Thyroid gland (tissue), 4 donors: ENCODE data around the gene PLBD1.

Source experiments
- CTCF ChIP-seq, 6 experiments: fragments of 200-600 bp in 3 of 6; fragments of 450-650 bp in 3 of 6; sonication (generic) in 3 of 6; IDR thresholded peaks; one replicate each; pipeline ENCODE4 v1.5.1; 2016 to 2019; ENCODE audit warnings: antibody characterized with exemption in 6 of 6, mild to moderate bottlenecking in 2 of 6, inconsistent platforms in 1 of 6, moderate library complexity in 1 of 6
- POLR2A ChIP-seq, 2 donors: fragments of 450-650 bp; IDR thresholded peaks; one replicate each; pipeline ENCODE4 v1.6.1; 2017; ENCODE audit warnings: antibody characterized with exemption in 2 of 2, mild to moderate bottlenecking in 2 of 2, moderate library complexity in 1 of 2

GRCh38 chr12:14613718-14614117, 46.0 kb upstream of the PLBD1 start:
- no peak for TF ChIP-seq CTCF (IDR thresholded peaks at IDR 0.05)
- no peak for TF ChIP-seq POLR2A (IDR thresholded peaks at IDR 0.05)
